ENCODE results near the gene MAST4.

MAST4 gene

GRCh38 chr5:67037171-67037570, 441.0 kb downstream of the MAST4 start:
- no peak overlapping the region for H3K27ac ChIP-seq
- H3K36me3 ChIP-seq (ENCODE audit: control insufficient read depth, insufficient read depth, low read length): no peaks in the 10 kb centered on the region
- H3K27me3 ChIP-seq (ENCODE audit: control insufficient read depth, insufficient read depth, low read length): no peaks in the 10 kb centered on the region
- TF ChIP-seq, protein P1, sequence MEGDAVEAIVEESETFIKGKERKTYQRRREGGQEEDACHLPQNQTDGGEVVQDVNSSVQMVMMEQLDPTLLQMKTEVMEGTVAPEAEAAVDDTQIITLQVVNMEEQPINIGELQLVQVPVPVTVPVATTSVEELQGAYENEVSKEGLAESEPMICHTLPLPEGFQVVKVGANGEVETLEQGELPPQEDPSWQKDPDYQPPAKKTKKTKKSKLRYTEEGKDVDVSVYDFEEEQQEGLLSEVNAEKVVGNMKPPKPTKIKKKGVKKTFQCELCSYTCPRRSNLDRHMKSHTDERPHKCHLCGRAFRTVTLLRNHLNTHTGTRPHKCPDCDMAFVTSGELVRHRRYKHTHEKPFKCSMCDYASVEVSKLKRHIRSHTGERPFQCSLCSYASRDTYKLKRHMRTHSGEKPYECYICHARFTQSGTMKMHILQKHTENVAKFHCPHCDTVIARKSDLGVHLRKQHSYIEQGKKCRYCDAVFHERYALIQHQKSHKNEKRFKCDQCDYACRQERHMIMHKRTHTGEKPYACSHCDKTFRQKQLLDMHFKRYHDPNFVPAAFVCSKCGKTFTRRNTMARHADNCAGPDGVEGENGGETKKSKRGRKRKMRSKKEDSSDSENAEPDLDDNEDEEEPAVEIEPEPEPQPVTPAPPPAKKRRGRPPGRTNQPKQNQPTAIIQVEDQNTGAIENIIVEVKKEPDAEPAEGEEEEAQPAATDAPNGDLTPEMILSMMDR (IDR thresholded peaks at IDR 0.05): no peak
- peaks cover 25% of the 10 kb centered on the region for H3K4me1 ChIP-seq
- no peaks in the 10 kb centered on the region for H3K9me3 ChIP-seq (ENCODE audit: control insufficient read depth, low read length)
- peaks cover 56% of the 10 kb centered on the region for H3K79me2 ChIP-seq
- H3K4me2 ChIP-seq (ENCODE audit: low read length): no peak overlapping the region
- no peak overlapping the region for H3K9ac ChIP-seq
- no peak overlapping the region for H3K4me3 ChIP-seq (ENCODE audit: low read depth, low read length)
- no peak overlapping the region for H2AFZ ChIP-seq

DNA sequence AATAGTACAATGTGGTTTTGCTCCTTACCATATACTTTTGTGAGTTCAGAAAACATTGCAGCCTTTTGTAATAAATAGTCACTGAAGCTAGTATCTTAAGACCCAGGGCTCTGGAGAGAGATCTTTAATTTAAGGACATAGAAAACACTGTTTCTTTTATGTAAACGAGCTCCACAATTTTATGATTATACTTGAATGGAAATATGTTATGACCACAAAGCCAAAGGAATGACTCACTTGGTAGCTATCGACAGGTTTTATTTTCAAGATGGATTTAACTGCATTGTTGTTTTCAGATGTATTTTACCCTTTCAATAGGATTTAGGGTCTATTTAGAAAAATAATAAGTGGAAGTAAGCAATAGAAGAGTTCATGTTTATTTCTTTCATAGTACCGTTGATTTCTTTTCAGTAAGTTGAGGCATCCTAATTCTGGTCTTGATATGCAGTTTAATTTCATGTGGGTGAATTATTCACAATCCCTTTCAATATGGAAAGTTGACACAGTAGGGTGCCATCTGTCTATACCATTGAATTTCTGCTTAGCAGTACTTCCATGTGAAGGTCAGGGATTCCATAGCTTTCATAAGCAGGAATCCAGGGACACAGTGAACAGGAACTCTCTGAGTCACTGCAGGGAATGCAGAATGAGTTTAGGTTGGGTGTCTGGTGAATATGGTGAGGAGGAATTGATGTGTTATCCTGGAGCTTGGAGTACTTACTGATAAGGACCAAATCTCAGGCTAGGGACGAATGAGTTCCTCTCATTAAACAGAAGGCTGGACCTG, 442.8 kb downstream of the MAST4 start:
- Histone ChIP-seq H2AFZ (no peak overlapping the region), H3K4me1 (peaks cover 14% of the 10 kb centered on the region), H3K9ac (no peak overlapping the region), H3K36me3 (ENCODE audit: control insufficient read depth, insufficient read depth, low read length) (no peaks in the 10 kb centered on the region), H3K27ac (no peak overlapping the region), H3K27me3 (ENCODE audit: control insufficient read depth, insufficient read depth, low read length) (no peaks in the 10 kb centered on the region), H3K4me3 (ENCODE audit: low read depth, low read length) (no peak overlapping the region), H3K9me3 (ENCODE audit: control insufficient read depth, low read length) (no peaks in the 10 kb centered on the region), H3K79me2 (peaks cover 60% of the 10 kb centered on the region), H3K4me2 (ENCODE audit: low read length) (no peak overlapping the region)
- TF ChIP-seq, protein P1 (IDR thresholded peaks at IDR 0.05): no peak

DNA sequence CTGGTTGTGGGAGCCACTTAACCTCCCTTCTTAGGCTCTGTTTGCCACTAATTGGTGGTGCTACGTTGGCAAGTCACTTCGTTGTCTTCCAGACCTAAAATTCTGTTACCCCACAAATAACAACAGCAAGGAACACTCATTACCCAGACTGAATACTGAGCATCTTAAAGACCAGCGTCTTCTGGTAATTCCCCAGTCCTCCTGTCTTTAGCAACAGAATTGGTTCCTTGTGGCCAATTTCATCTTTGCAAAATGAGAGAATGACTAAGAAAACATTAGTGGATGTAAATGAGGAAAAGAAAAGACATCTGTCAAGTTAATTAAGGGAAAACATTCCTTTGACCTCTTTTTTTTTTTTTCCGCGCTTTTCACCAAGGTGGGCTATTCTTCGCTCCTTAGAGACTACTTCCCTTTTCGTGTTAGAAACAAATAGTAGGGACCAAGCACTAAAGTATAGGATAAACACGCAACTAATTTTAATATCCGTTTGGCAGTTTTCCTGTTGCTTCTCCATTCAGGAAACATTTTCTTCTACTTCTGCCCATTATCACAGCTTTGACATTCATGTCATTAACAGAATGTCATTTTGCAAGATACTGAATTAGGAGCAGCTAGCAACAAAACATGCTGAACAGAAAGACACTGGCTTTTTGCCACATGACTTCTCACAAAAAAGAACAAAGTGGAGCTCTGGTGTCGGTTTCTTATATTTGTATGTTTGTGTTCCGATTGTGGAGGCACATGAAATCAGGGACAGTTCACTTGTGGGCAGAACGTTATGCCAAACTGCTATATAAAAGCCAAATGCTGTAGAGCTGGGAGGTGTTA, 446.2 kb downstream of the MAST4 start:
- Histone ChIP-seq H3K4me3 (ENCODE audit: low read depth, low read length) (no peak overlapping the region), H2AFZ (no peak overlapping the region), H3K27me3 (ENCODE audit: control insufficient read depth, insufficient read depth, low read length) (no peaks in the 10 kb centered on the region), H3K9ac (no peak overlapping the region), H3K4me2 (ENCODE audit: low read length) (no peak overlapping the region), H3K4me1 (peaks cover 12% of the 10 kb centered on the region), H3K27ac (no peak overlapping the region), H3K9me3 (ENCODE audit: control insufficient read depth, low read length) (no peaks in the 10 kb centered on the region), H3K36me3 (ENCODE audit: control insufficient read depth, insufficient read depth, low read length) (no peaks in the 10 kb centered on the region), H3K79me2 (peaks cover 38% of the 10 kb centered on the region)
- TF ChIP-seq, protein P1 (IDR thresholded peaks at IDR 0.05): no peak

DNA sequence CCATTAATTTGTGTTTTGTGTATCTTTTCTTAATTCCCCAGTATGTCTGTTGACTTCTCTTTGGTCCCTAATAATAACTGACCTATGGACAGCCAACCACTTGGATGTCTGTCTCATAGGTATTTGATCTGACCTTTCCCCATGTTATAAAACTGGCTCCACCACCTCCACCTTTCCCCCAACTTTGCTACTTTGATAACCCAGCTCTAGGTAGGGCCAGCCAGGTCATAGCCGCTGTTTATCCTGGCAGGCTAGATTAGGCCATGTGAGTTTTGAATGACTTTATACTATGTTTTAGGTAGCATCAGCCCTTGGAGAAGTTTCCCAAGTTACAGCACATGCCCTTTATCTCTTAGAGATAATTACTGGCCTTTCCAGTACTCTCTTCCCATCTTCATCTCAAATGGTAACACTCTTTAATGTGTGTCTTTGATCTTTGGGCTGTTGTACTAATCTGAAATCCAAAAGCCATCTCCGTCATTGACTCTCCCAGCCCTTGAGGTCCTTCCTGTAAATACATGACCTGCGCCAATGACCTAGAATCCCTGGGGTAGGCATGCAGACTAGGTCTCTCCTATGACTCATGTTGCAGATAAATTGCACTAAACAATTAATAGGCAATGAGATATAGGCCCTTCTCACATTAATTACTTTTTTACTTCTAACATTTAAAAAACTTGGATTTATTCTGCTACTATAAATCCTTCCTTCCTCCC, 447.8 kb downstream of the MAST4 start:
- no peaks in the 10 kb centered on the region for H3K36me3 ChIP-seq (ENCODE audit: control insufficient read depth, insufficient read depth, low read length)
- H3K27me3 ChIP-seq (ENCODE audit: control insufficient read depth, insufficient read depth, low read length): no peaks in the 10 kb centered on the region
- TF ChIP-seq, protein P1 (IDR thresholded peaks at IDR 0.05): no peak
- no peak overlapping the region for H3K4me3 ChIP-seq (ENCODE audit: low read depth, low read length)
- peaks cover 36% of the 10 kb centered on the region for H3K79me2 ChIP-seq
- peaks cover 12% of the 10 kb centered on the region for H3K4me1 ChIP-seq
- H2AFZ ChIP-seq: no peak overlapping the region
- H3K9me3 ChIP-seq (ENCODE audit: control insufficient read depth, low read length): no peaks in the 10 kb centered on the region
- no peak overlapping the region for H3K27ac ChIP-seq
- H3K9ac ChIP-seq: no peak overlapping the region
- no peak overlapping the region for H3K4me2 ChIP-seq (ENCODE audit: low read length)
